ENCODE results near the gene CNN2. TPM values are rescaled to one million over a fixed set of nuclear protein-coding genes. Genes with fewer than 3 reads are reported as not detected.

Gene CNN2
- total and polyA plus RNA-seq, 2 of the 4 experiments (the other 2 are of a cell fraction), result 272 to 395 TPM

DNA sequence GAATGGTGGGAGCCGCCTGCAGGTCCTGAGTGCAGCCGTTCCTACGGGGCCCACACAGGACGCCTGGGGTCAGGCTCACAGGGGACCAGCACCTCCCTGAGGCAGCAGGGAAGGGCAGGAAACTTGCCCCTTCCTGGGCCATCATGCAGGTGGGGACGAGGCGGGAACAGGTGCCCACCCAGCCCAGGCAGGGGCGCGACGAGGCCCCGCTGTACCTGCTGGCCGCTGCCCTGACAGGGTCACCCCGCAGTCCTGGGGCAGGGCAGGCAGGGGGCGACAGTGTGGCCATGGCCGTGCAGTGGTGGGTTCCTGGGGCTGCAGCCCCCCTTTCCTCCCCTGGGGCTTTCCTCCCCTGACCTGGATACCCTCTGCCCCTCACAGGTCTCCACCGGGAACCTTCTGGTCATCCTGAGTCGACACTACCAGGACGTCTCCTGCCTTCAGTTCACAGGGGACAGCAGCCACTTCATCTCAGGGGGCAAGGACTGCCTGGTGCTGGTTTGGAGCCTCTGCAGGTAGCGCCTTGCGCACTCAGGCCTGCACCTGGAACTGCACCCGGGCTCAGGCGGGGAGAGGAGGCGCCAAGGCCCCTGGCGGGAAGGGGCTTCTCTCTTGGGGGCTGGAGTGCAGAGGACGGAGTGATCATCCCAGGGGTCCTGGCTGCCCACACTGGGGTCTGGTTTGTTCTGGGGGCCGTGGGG, 36.9 kb upstream of the CNN2 start:
- no peak for DNase-seq
- 97% methylated on average over 6 of the region's 25 CpGs; no CpG with 5 or more reads in 1 of the 2 experiments for WGBS, 2 experiments (ENCODE audit: extremely low coverage in 2 of 2, insufficient read length in 1 of 2)
- no peaks in the 10 kb centered on the region for H3K9me3 ChIP-seq (ENCODE audit: control insufficient read depth, insufficient read depth, low read length)

More for the DNA sequence above, 36.9 kb upstream of the CNN2 start:
- peaks cover 5 to 26% of the 10 kb centered on the region in 2 experiments for H3K79me1 ChIP-seq (ENCODE audit: low read depth in 1 of 2, low read length in 2 of 2)
- H3K9me1 ChIP-seq (ENCODE audit: insufficient read depth, low read length), result 0 out of 2 replicates have a peak, but pooled peaks cover 4% of the 10 kb centered on the region
- in situ Hi-C loops (cut with MboI; ENCODE audit: low sequenced_read_pairs) (loop anchor here (10.0 kb wide), 1 partner anchor 225 kb away; no protein-coding TSS in a partner anchor), dilution Hi-C loops (cut with HindIII; ENCODE audit: low sequenced_read_pairs, unreplicated experiment) (no loop called here), intact Hi-C loops (cut with micrococcal nuclease) (no loop called here)
- no TSS peak for BruUV-seq (replicated peaks)
- no peak overlapping the region for H3K56ac ChIP-seq (ENCODE audit: extremely low read depth, insufficient read depth, low read length)
- no peak overlapping the region for H2BK15ac ChIP-seq (ENCODE audit: low read depth, low read length)
- H3K4me1 ChIP-seq (ENCODE audit: control insufficient read depth, insufficient read depth, low read length), result peaks cover 3% of the 10 kb centered on the region
- H3K27me3 ChIP-seq (ENCODE audit: control insufficient read depth, insufficient read depth, low read length), result no peaks in the 10 kb centered on the region
- H2BK120ac ChIP-seq (ENCODE audit: low read depth, low read length), result no peak overlapping the region
- CTCF ChIA-PET, result no interaction called here
- no peak for ATAC-seq (ENCODE audit: low read depth)
- H3K9ac ChIP-seq (ENCODE audit: low read depth, low read length), result no peak overlapping the region
- no peak overlapping the region for H3K14ac ChIP-seq (replicated peaks; ENCODE audit: low read depth, low read length)
- H3K36me3 ChIP-seq (ENCODE audit: control insufficient read depth, insufficient read depth, low read length), result peaks cover 49% of the 10 kb centered on the region
- H3K4me3 ChIP-seq (ENCODE audit: insufficient read depth, low read depth, low read length), result no peak overlapping the region
- H4K5ac ChIP-seq (ENCODE audit: low read depth, low read length), result no peak overlapping the region
- no peak overlapping the region for H2AK5ac ChIP-seq (ENCODE audit: low read depth, low read length)
- POLR2A ChIA-PET (ENCODE audit: unreplicated experiment), result no interaction called here
- no peak overlapping the region for H2BK5ac ChIP-seq (ENCODE audit: low read depth, low read length, poor library complexity, severe bottlenecking)
- H2AFZ ChIP-seq (replicated peaks; ENCODE audit: low read length, poor library complexity), result no peak overlapping the region
- no peak overlapping the region for H4K8ac ChIP-seq (ENCODE audit: low read depth in 2 of 2, low read length in 2 of 2)
- TF ChIP-seq MXI1 (IDR thresholded peaks at IDR 0.05; ENCODE audit: borderline replicate concordance, low read depth, low read length), result no peak
- TF ChIP-seq, protein P1, sequence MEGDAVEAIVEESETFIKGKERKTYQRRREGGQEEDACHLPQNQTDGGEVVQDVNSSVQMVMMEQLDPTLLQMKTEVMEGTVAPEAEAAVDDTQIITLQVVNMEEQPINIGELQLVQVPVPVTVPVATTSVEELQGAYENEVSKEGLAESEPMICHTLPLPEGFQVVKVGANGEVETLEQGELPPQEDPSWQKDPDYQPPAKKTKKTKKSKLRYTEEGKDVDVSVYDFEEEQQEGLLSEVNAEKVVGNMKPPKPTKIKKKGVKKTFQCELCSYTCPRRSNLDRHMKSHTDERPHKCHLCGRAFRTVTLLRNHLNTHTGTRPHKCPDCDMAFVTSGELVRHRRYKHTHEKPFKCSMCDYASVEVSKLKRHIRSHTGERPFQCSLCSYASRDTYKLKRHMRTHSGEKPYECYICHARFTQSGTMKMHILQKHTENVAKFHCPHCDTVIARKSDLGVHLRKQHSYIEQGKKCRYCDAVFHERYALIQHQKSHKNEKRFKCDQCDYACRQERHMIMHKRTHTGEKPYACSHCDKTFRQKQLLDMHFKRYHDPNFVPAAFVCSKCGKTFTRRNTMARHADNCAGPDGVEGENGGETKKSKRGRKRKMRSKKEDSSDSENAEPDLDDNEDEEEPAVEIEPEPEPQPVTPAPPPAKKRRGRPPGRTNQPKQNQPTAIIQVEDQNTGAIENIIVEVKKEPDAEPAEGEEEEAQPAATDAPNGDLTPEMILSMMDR (conservative IDR thresholded peaks at IDR 0.05; ENCODE audit: low read depth, low read length), result peak; percentile 16; the same call in 1 of the 2 replicates
- no peak overlapping the region for H4K91ac ChIP-seq (ENCODE audit: insufficient read depth, low read depth, low read length)
- H2AK9ac ChIP-seq (replicated peaks; ENCODE audit: low read depth, low read length, poor library complexity), result no peak overlapping the region
- H3K4me2 ChIP-seq (ENCODE audit: low read depth, low read length), result no peak overlapping the region
- H3K27ac ChIP-seq (ENCODE audit: insufficient read depth, low read length), result no peak overlapping the region
- H2BK20ac ChIP-seq (ENCODE audit: low read depth, low read length), result no peak overlapping the region
- no peak overlapping the region for H3K23ac ChIP-seq (ENCODE audit: low read depth, low read length)
- H3K18ac ChIP-seq (ENCODE audit: low read depth, low read length), result no peak overlapping the region
- no peak overlapping the region for H3K4ac ChIP-seq (ENCODE audit: low read depth, low read length)
- H4K20me1 ChIP-seq (ENCODE audit: insufficient read depth, low read length), result peaks cover 7% of the 10 kb centered on the region
